GM10266 (cell line): ENCODE measurements around the gene MGARP.

Experiments
- DNase-seq: peaks from one replicate; pipeline ENCODE4 v3.0.0; 2012; ENCODE audit errors: extremely low spot score
- CTCF ChIP-seq: IDR thresholded peaks from 2 replicates; pipeline ENCODE4 v1.5.1; 2012; ENCODE audit warnings: mild to moderate bottlenecking, low read depth; ENCODE audit not compliant: control insufficient read depth, insufficient read depth; ENCODE audit errors: missing control alignments

MGARP gene

GRCh38 chr4:139286186-139286698 lies 6.2 kb upstream of the MGARP start:
- no peak for DNase-seq
- TF ChIP-seq CTCF = no peak

GRCh38 chr4:139282721-139283075 lies 2.7 kb upstream of the MGARP start:
- DNase-seq = no peak
- no peak for TF ChIP-seq CTCF

GRCh38 chr4:139282065-139282720 lies 2.2 kb upstream of the MGARP start:
- TF ChIP-seq CTCF = no peak
- no peak for DNase-seq

- DNase-seq = no peak
- no peak for TF ChIP-seq CTCF
Measured at GRCh38 chr4:139278912-139279759, 889 bp downstream of the MGARP start.

GRCh38 chr4:139278485-139278884 lies 1.5 kb downstream of the MGARP start:
- no peak for TF ChIP-seq CTCF
- no peak for DNase-seq

- TF ChIP-seq CTCF = no peak
- no peak for DNase-seq
Measured at GRCh38 chr4:139275281-139275735, 4.7 kb downstream of the MGARP start.

GRCh38 chr4:139274790-139275189 lies 5.2 kb downstream of the MGARP start:
- no peak for TF ChIP-seq CTCF
- DNase-seq = no peak
